Body of pancreas (tissue), 4 donors: Measurements from ENCODE around the gene EVA1A. TPM values are rescaled to one million over a fixed set of nuclear protein-coding genes. Genes with fewer than 3 reads are reported as not detected.

Experiments
- ATAC-seq: fragments of 150-250 bp; one replicate; pipeline ENCODE4 v1.9.1; 2016
- DNase-seq, 4 donors: peaks; one replicate each; pipeline ENCODE4 v3.0.0-alpha.2; 2019
- H3K27ac ChIP-seq, 4 donors: fragments of 200-600 bp; sonication (generic); 1 replicate in 3 of 4; 2 replicates in 1 of 4; pipeline versions ENCODE4 v1.5.1 to v1.6.1; 2016 to 2019; ENCODE audit warnings: mild to moderate bottlenecking in 1 of 4, mixed read lengths in 1 of 4, moderate library complexity in 1 of 4
- H3K27me3 ChIP-seq, 2 donors: fragments of 200-600 bp; sonication (generic); one replicate each; pipeline ENCODE4 v1.6.0; 2016; ENCODE audit warnings: mild to moderate bottlenecking in 1 of 2
- H3K36me3 ChIP-seq, 2 donors: fragments of 200-600 bp; sonication (generic); replicated peaks in 1 of 2; 2 replicates each; pipeline ENCODE4 v1.5.1; 2016; ENCODE audit warnings: low read depth in 2 of 2; ENCODE audit not compliant: insufficient read depth in 1 of 2
- H3K4me1 ChIP-seq: fragments of 200-600 bp; sonication (generic); one replicate; pipeline ENCODE4 v1.6.0; 2016
- H3K4me3 ChIP-seq, 2 donors: fragments of 200-600 bp; sonication (generic); 1 replicate in 1 of 2; 2 replicates in 1 of 2; pipeline ENCODE4 v1.5.1; 2016 to 2019
- H3K9me3 ChIP-seq, 3 donors: fragments of 200-600 bp; sonication (generic); 1 replicate in 2 of 3; 2 replicates in 1 of 3; pipeline ENCODE4 v1.5.1; 2016
- CTCF ChIP-seq, 7 experiments: fragments of 450-650 bp in 4 of 7; fragments of 200-600 bp in 3 of 7; sonication (generic) in 3 of 7; IDR thresholded peaks; one replicate each; pipeline ENCODE4 v1.5.1; 2016 to 2019; ENCODE audit warnings: antibody characterized with exemption in 7 of 7
- POLR2A ChIP-seq, 3 donors: fragments of 450-650 bp; IDR thresholded peaks; one replicate each; pipeline ENCODE4 v1.6.1; 2016; ENCODE audit warnings: antibody characterized with exemption in 3 of 3, mild to moderate bottlenecking in 2 of 3
- WGBS, 2 donors: methylation state at CpG; one replicate each; pipeline ENCODE4 v1.1.5; 2017; 5-methylcytosine and 5-hydroxymethylcytosine counted together
- intact Hi-C: fragments of 100-400 bp; cut with DNase I; formaldehyde crosslinking; loops from one replicate; pipeline ENCODE4 v1.15.1; 2023
- total RNA-seq, 2 donors: library from RNA; depleted of rRNA; stranded (reverse); fragments of >200 nt; gene quantifications; one replicate each; pipeline ENCODE4 v1.1.0, GENCODE V29; 2016

EVA1A gene
- total RNA-seq, 2 donors from 2014 or later, result 27.5 to 31.3 TPM

- Histone ChIP-seq H3K27ac (no peak overlapping the region), H3K4me3 (no peak overlapping the region), H3K36me3 (no peaks in the 10 kb centered on the region), H3K4me1 (peaks cover 21% of the 10 kb centered on the region), H3K9me3 (no peaks in the 10 kb centered on the region), H3K27me3 (no peaks in the 10 kb centered on the region)
- TF ChIP-seq CTCF (IDR thresholded peaks at IDR 0.05) (no peak), POLR2A (IDR thresholded peaks at IDR 0.05) (no peak)
- DNase-seq (no peak), ATAC-seq (no peak)
- intact Hi-C loops, result no loop called here
- 69 to 75% methylated on average over 4 of the region's 4 CpGs for WGBS, 2 donors
Observed at GRCh38 chr2:75604484-75604883, 43.7 kb upstream of the EVA1A start.

GRCh38 chr2:75603477-75603876, 42.7 kb upstream of the EVA1A start:
- Histone ChIP-seq H3K27me3 (no peaks in the 10 kb centered on the region), H3K27ac (no peak overlapping the region), H3K36me3 (no peaks in the 10 kb centered on the region), H3K9me3 (no peaks in the 10 kb centered on the region), H3K4me1 (peaks cover 16% of the 10 kb centered on the region), H3K4me3 (no peak overlapping the region)
- no peak for ATAC-seq
- DNase-seq, result no peak
- intact Hi-C loops, result no loop called here
- TF ChIP-seq POLR2A (IDR thresholded peaks at IDR 0.05), result no peak
- TF ChIP-seq CTCF (IDR thresholded peaks at IDR 0.05), result no peak
- WGBS, 2 donors, result 75 to 100% methylated on average over 1 of the region's 1 CpG

GRCh38 chr2:75602724-75603342, 42.1 kb upstream of the EVA1A start:
- peaks cover 15% of the 10 kb centered on the region for H3K4me1 ChIP-seq
- WGBS, 2 donors, result 73 to 76% methylated on average over 6 of the region's 6 CpGs
- intact Hi-C loops, result no loop called here
- no peaks in the 10 kb centered on the region for H3K27me3 ChIP-seq
- no peak for DNase-seq
- no peak overlapping the region for H3K4me3 ChIP-seq
- no peaks in the 10 kb centered on the region for H3K9me3 ChIP-seq
- TF ChIP-seq POLR2A (IDR thresholded peaks at IDR 0.05) (no peak), CTCF (IDR thresholded peaks at IDR 0.05) (no peak)
- H3K27ac ChIP-seq, result no peak overlapping the region
- ATAC-seq, result no peak
- no peaks in the 10 kb centered on the region for H3K36me3 ChIP-seq

GRCh38 chr2:75600461-75601011, 39.8 kb upstream of the EVA1A start:
- peak; percentile 9 for ATAC-seq
- 54 to 55% methylated on average over 4 of the region's 4 CpGs for WGBS, 2 donors

More at GRCh38 chr2:75600461-75601011, 39.8 kb upstream of the EVA1A start:
- Histone ChIP-seq H3K27me3 (no peaks in the 10 kb centered on the region), H3K4me3 (no peak overlapping the region), H3K27ac (no peak overlapping the region), H3K9me3 (no peaks in the 10 kb centered on the region), H3K36me3 (no peaks in the 10 kb centered on the region), H3K4me1 (peaks cover 6% of the 10 kb centered on the region)
- TF ChIP-seq CTCF (IDR thresholded peaks at IDR 0.05) (no peak), POLR2A (IDR thresholded peaks at IDR 0.05) (no peak)
- intact Hi-C loops, result no loop called here
- DNase-seq, result peak in 2 of 4 donors; percentile 13 to 26
